HEK293T (cell line): ENCODE measurements around the gene NREP.

ENCODE experiments used
- CTCF ChIA-PET: fragments of 350-600 bp; formaldehyde crosslinking; extraction: SDS; loops from one replicate; lab custom pipeline; 2021; ENCODE audit warnings: antibody characterized with exemption, inconsistent platforms; lab: Yijun Ruan, JAX
- POLR2A ChIA-PET: fragments of 350-600 bp; formaldehyde crosslinking; extraction: SDS; loops from one replicate; lab custom pipeline; 2020; ENCODE audit warnings: antibody characterized with exemption, inconsistent platforms; lab: Yijun Ruan, JAX
- DNase-seq: peaks from one replicate; pipeline ENCODE4 v3.0.0; 2012; ENCODE audit warnings: mixed read lengths; ENCODE audit errors: extremely low spot score
- ARNT ChIP-seq: fragments of 450-650 bp; IDR thresholded peaks from 2 replicates; pipeline ENCODE4 v1.6.1; 2017; ENCODE audit warnings: mild to moderate bottlenecking
- BHLHE40 ChIP-seq: fragments of 450-650 bp; IDR thresholded peaks from 2 replicates; pipeline ENCODE4 v1.6.1; 2016; ENCODE audit warnings: mild to moderate bottlenecking, moderate library complexity, borderline replicate concordance
- CTBP1 ChIP-seq: fragments of 450-650 bp; IDR thresholded peaks from 2 replicates; pipeline ENCODE4 v1.6.1; 2016; ENCODE audit warnings: borderline replicate concordance
- ELF4 ChIP-seq: fragments of 450-650 bp; IDR thresholded peaks from 2 replicates; pipeline ENCODE4 v1.6.1; 2017; ENCODE audit warnings: antibody characterized with exemption
- FOXA1 ChIP-seq: fragments of 450-650 bp; IDR thresholded peaks from 2 replicates; pipeline ENCODE4 v1.6.1; 2016; ENCODE audit warnings: mild to moderate bottlenecking
- FOXK2 ChIP-seq: fragments of 450-650 bp; IDR thresholded peaks from 2 replicates; pipeline ENCODE4 v1.6.1; 2016; ENCODE audit warnings: mild to moderate bottlenecking
- FOXM1 ChIP-seq: fragments of 450-650 bp; IDR thresholded peaks from 2 replicates; pipeline ENCODE4 v1.6.1; 2017; ENCODE audit warnings: mild to moderate bottlenecking, borderline replicate concordance
- HDGF ChIP-seq: fragments of 450-650 bp; IDR thresholded peaks from 2 replicates; pipeline ENCODE4 v1.6.1; 2017; ENCODE audit warnings: antibody characterized with exemption, borderline replicate concordance
- L3MBTL2 ChIP-seq: fragments of 450-650 bp; conservative IDR thresholded peaks from 2 replicates; pipeline ENCODE4 v1.6.1; 2016; ENCODE audit warnings: mild to moderate bottlenecking
- LEF1 ChIP-seq: fragments of 450-650 bp; IDR thresholded peaks from 2 replicates; pipeline ENCODE4 v1.6.1; 2017; ENCODE audit warnings: mild to moderate bottlenecking, borderline replicate concordance
- NFRKB ChIP-seq: fragments of 450-650 bp; IDR thresholded peaks from 2 replicates; pipeline ENCODE4 v1.6.1; 2016; ENCODE audit warnings: mild to moderate bottlenecking, moderate library complexity
- PKNOX1 ChIP-seq: fragments of 450-650 bp; IDR thresholded peaks from 2 replicates; pipeline ENCODE4 v1.6.1; 2016
- SP1 ChIP-seq: fragments of 450-650 bp; IDR thresholded peaks from 2 replicates; pipeline ENCODE4 v1.6.1; 2017
- SUZ12 ChIP-seq: fragments of 450-650 bp; IDR thresholded peaks from 2 replicates; pipeline ENCODE4 v1.6.1; 2016; ENCODE audit warnings: mild to moderate bottlenecking
- TARDBP ChIP-seq: fragments of 450-650 bp; IDR thresholded peaks from 2 replicates; pipeline ENCODE4 v1.6.1; 2016
- ZNF384 ChIP-seq: fragments of 450-650 bp; IDR thresholded peaks from 2 replicates; pipeline ENCODE4 v1.6.1; 2016

The NREP gene

GRCh38 chr5:111682641-111683040, 74.4 kb downstream of the NREP start:
- TF ChIP-seq ZNF384: no peak
- no peak for TF ChIP-seq TARDBP
- TF ChIP-seq ARNT: no peak
- no peak for TF ChIP-seq SP1
- CTCF ChIA-PET: no interaction called here
- POLR2A ChIA-PET: no interaction called here
- no peak for DNase-seq

GRCh38 chr5:111682121-111682520, 74.9 kb downstream of the NREP start:
- CTCF ChIA-PET: no interaction called here
- DNase-seq: no peak
- POLR2A ChIA-PET: no interaction called here
- TF ChIP-seq PKNOX1: no peak

- ChIA-PET CTCF (interaction anchor here (1.1 kb wide), 1 partner anchor 13 kb away, joined by 4 read pairs; no protein-coding TSS in a partner anchor), POLR2A (no interaction called here)
- no peak for DNase-seq
- TF ChIP-seq TARDBP: no peak
- TF ChIP-seq FOXA1: no peak
- TF ChIP-seq ELF4: no peak
- no peak for TF ChIP-seq LEF1
- TF ChIP-seq ARNT: no peak
- TF ChIP-seq NFRKB: no peak
- no peak for TF ChIP-seq L3MBTL2
- TF ChIP-seq FOXK2: no peak
- no peak for TF ChIP-seq SUZ12
- no peak for TF ChIP-seq ZNF384
- no peak for TF ChIP-seq FOXM1
- TF ChIP-seq HDGF: no peak
- TF ChIP-seq CTBP1: no peak
- no peak for TF ChIP-seq SP1
Measured at GRCh38 chr5:111681414-111682120, 75.4 kb downstream of the NREP start.

- ChIA-PET POLR2A (no interaction called here), CTCF (interaction anchor here (1.1 kb wide), 1 partner anchor 13 kb away, joined by 4 read pairs; no protein-coding TSS in a partner anchor)
- TF ChIP-seq SUZ12: no peak
- no peak for TF ChIP-seq ELF4
- no peak for TF ChIP-seq NFRKB
- TF ChIP-seq BHLHE40: no peak
- TF ChIP-seq HDGF: no peak
- no peak for TF ChIP-seq L3MBTL2
- no peak for TF ChIP-seq CTBP1
- TF ChIP-seq ZNF384: no peak
- no peak for TF ChIP-seq FOXK2
- TF ChIP-seq LEF1: no peak
- TF ChIP-seq TARDBP: no peak
- TF ChIP-seq PKNOX1: no peak
- TF ChIP-seq FOXA1: no peak
- TF ChIP-seq ARNT: no peak
- peak; percentile 51 for DNase-seq
Measured at GRCh38 chr5:111680737-111681413, 76.1 kb downstream of the NREP start.

- CTCF ChIA-PET: no interaction called here
- TF ChIP-seq FOXK2: no peak
- no peak for TF ChIP-seq ZNF384
- no peak for TF ChIP-seq SUZ12
- no peak for TF ChIP-seq NFRKB
- TF ChIP-seq PKNOX1: no peak
- TF ChIP-seq L3MBTL2: no peak
- no peak for TF ChIP-seq CTBP1
- TF ChIP-seq HDGF: no peak
- TF ChIP-seq ARNT: no peak
- TF ChIP-seq TARDBP: no peak
- no peak for TF ChIP-seq ELF4
- no peak for TF ChIP-seq FOXM1
- TF ChIP-seq LEF1: no peak
- no peak for TF ChIP-seq BHLHE40
- DNase-seq: no peak
- POLR2A ChIA-PET: no interaction called here
Measured at GRCh38 chr5:111679611-111680010, 77.4 kb downstream of the NREP start.
